ENCODE results near the gene DNAH2. TPM values are rescaled to one million over a fixed set of nuclear protein-coding genes. Genes with fewer than 3 reads are reported as not detected.

Gene DNAH2
- total RNA-seq, 1 experiment from 2014 or later, result not detected

DNA sequence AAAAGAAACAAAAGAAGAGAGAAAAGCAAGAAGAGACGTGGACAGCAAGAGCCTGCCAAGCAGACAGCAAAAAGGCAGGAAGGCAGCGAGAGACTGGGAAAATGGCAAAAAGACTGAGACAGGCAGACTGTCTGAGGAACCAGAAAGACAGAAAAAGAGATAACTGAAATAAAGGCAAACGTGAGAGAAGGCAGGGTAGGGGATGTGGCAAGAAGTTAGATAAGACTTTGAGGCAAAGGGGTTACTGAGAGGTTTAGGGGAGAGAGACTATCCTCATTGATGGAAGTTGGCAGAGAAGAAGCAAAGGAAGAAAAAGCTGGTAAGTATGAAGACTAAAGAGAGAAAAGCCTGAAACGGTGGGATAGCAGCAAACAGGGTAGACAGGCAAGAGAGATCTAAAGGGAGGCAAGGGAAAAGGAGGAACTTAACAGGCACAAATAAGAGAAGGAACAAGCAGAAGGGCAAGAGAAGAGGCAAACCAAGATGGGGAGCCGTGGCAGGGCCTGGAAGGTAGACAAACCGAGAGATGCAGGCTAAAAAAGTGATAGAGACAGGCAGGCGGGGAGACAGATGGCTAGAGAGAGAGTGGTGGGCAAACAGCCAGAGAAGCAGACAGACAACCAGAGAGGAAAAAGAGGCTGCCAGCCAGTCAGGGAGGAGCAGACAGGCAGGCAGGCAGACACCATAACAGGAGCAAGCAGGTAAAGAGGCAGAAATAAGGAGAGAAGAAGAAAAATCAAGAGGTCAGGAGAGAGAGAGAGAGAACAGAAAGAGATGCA is 163.9 kb downstream of the DNAH2 start:
- Histone ChIP-seq H3K36me3 (peaks cover 25% of the 10 kb centered on the region), H3K4me1 (replicated peaks) (peaks cover 8% of the 10 kb centered on the region), H3K9me3 (replicated peaks) (no peaks in the 10 kb centered on the region), H3K27me3 (replicated peaks) (no peaks in the 10 kb centered on the region), H3K27ac (no peak overlapping the region), H3K4me3 (no peak overlapping the region)
- no peak for DNase-seq (ENCODE audit: low read depth in 1 of 2, low spot score in 2 of 2)

GRCh38 chr17:7882068-7882467 is 164.5 kb downstream of the DNAH2 start:
- Histone ChIP-seq H3K9me3 (replicated peaks) (no peaks in the 10 kb centered on the region), H3K4me3 (no peak overlapping the region), H3K4me1 (replicated peaks) (peaks cover 14% of the 10 kb centered on the region), H3K27me3 (replicated peaks) (no peaks in the 10 kb centered on the region), H3K27ac (no peak overlapping the region), H3K36me3 (peaks cover 25% of the 10 kb centered on the region)
- no peak for DNase-seq (ENCODE audit: low read depth in 1 of 2, low spot score in 2 of 2)

DNA sequence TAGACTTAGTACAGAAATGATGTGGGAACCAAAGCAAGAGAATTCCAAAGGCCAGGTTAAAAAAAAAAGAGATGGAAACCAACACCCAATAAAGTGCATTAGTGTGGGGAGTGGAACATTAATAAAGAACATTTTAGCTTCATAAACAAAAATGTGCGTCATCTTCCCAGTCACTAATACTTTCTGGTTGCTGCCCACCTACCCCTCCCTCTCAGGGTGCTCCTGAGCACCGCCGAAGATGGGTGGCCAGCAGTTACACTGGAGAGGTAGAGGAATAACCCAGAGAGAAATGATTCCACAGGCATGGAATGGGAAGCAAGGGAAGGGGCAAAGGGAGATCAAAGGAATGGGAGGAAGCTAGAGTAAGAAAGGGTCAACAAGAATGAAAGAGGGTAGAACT is 165.1 kb downstream of the DNAH2 start:
- Histone ChIP-seq H3K4me3 (no peak overlapping the region), H3K4me1 (replicated peaks) (peaks cover 15% of the 10 kb centered on the region), H3K36me3 (peaks cover 25% of the 10 kb centered on the region), H3K27ac (no peak overlapping the region), H3K27me3 (replicated peaks) (no peaks in the 10 kb centered on the region), H3K9me3 (replicated peaks) (no peaks in the 10 kb centered on the region)
- no peak for DNase-seq (ENCODE audit: low read depth in 1 of 2, low spot score in 2 of 2)

Other genes starting within 250 kb of the DNAH2 start
- 13.8 and 19.9 TPM in 2 replicates for gene ZBTB4, start 238.1 kb upstream of the DNAH2 start, total RNA-seq (2014; rRNA removed; shearing (Covaris generic))
- not detected in 2 replicates for gene SLC35G6, start 236.3 kb upstream of the DNAH2 start, total RNA-seq (2014; rRNA removed; shearing (Covaris generic))
- 17.5 and 29.3 TPM in 2 replicates for gene POLR2A, start 233.4 kb upstream of the DNAH2 start, total RNA-seq (2014; rRNA removed; shearing (Covaris generic))
- 5.9 and 22.8 TPM in 2 replicates for gene TNFSF12, start 168.7 kb upstream of the DNAH2 start, total RNA-seq (2014; rRNA removed; shearing (Covaris generic))
- gene TNFSF13, start 159.0 kb upstream of the DNAH2 start, total RNA-seq (2014; rRNA removed; shearing (Covaris generic)), result 0.56 and 1.3 TPM in 2 replicates
- gene SENP3, start 155.8 kb upstream of the DNAH2 start, total RNA-seq (2014; rRNA removed; shearing (Covaris generic)), result 74.9 and 101 TPM in 2 replicates
- 0.31 and 5.2 TPM in 2 replicates for gene CD68, start 138.1 kb upstream of the DNAH2 start, total RNA-seq (2014; rRNA removed; shearing (Covaris generic))
- gene MPDU1, start 133.9 kb upstream of the DNAH2 start, total RNA-seq (2014; rRNA removed; shearing (Covaris generic)), result 166 and 213 TPM in 2 replicates
- not detected in 2 replicates for gene SOX15, start 127.7 kb upstream of the DNAH2 start, total RNA-seq (2014; rRNA removed; shearing (Covaris generic))
- 39.6 and 49.5 TPM in 2 replicates for gene FXR2, start 102.8 kb upstream of the DNAH2 start, total RNA-seq (2014; rRNA removed; shearing (Covaris generic))
- gene SAT2, start 89.9 kb upstream of the DNAH2 start, total RNA-seq (2014; rRNA removed; shearing (Covaris generic)), result 28.1 and 40.1 TPM in 2 replicates
- gene SHBG, start 87.6 kb upstream of the DNAH2 start, total RNA-seq (2014; rRNA removed; shearing (Covaris generic)), result not detected in 2 replicates
- not detected in 2 replicates for gene ATP1B2, start 66.8 kb upstream of the DNAH2 start, total RNA-seq (2014; rRNA removed; shearing (Covaris generic))
- gene TP53, start 30.3 kb upstream of the DNAH2 start, total RNA-seq (2014; rRNA removed; shearing (Covaris generic)), result 28.4 and 40.6 TPM in 2 replicates
- 13.8 and 14.2 TPM in 2 replicates for gene WRAP53, start 29.3 kb upstream of the DNAH2 start, total RNA-seq (2014; rRNA removed; shearing (Covaris generic))
- gene EFNB3, start 12.5 kb upstream of the DNAH2 start, total RNA-seq (2014; rRNA removed; shearing (Covaris generic)), result not detected in 2 replicates
- 0.34 and 0.85 TPM in 2 replicates for gene KDM6B, start 116.5 kb downstream of the DNAH2 start, total RNA-seq (2014; rRNA removed; shearing (Covaris generic))
- not detected in 2 replicates for gene TMEM88, start 137.3 kb downstream of the DNAH2 start, total RNA-seq (2014; rRNA removed; shearing (Covaris generic))
- 90.7 and 148 TPM in 2 replicates for gene NAA38, start 139.8 kb downstream of the DNAH2 start, total RNA-seq (2014; rRNA removed; shearing (Covaris generic))
- gene CYB5D1, start 140.3 kb downstream of the DNAH2 start, total RNA-seq (2014; rRNA removed; shearing (Covaris generic)), result 2.6 and 2.8 TPM in 2 replicates
- 58.3 and 101 TPM in 2 replicates for gene CHD3, start 171.0 kb downstream of the DNAH2 start, total RNA-seq (2014; rRNA removed; shearing (Covaris generic))
- 0.42 TPM in 1 of 2 replicates, not detected in the other for gene RNF227, start 198.5 kb downstream of the DNAH2 start, total RNA-seq (2014; rRNA removed; shearing (Covaris generic))
- 0.45 and 2.7 TPM in 2 replicates for gene KCNAB3, start 212.1 kb downstream of the DNAH2 start, total RNA-seq (2014; rRNA removed; shearing (Covaris generic))
- 30.3 and 48.4 TPM in 2 replicates for gene TRAPPC1, start 214.2 kb downstream of the DNAH2 start, total RNA-seq (2014; rRNA removed; shearing (Covaris generic))
- 30.9 and 41.4 TPM in 2 replicates for gene CNTROB, start 214.5 kb downstream of the DNAH2 start, total RNA-seq (2014; rRNA removed; shearing (Covaris generic))